ENCODE data around the gene SYT12. TPM values are rescaled to one million over a fixed set of nuclear protein-coding genes. Genes with fewer than 3 reads are reported as not detected.

SYT12 gene
- total and polyA plus RNA-seq, 2 donors (not counting 3 experiments of a cell fraction or from before 2014, with no cell fraction given): not detected

GRCh38 chr11:66987158-66987620 is 35.7 kb upstream of the SYT12 start:
- dilution Hi-C loops (cut with MboI; ENCODE audit: extremely low pct_ligation_motif_present, low sequenced_read_pairs): no loop called here
- H3K36me3 ChIP-seq (ENCODE audit: control insufficient read depth in 2 of 2, extremely low read depth in 1 of 2, insufficient read depth in 2 of 2, low read length in 2 of 2): no peaks in the 10 kb centered on the region
- POLR2A ChIA-PET: interaction anchor here (0.7 kb wide), 1 partner anchor 18 kb away, joined by 8 read pairs; no protein-coding TSS in a partner anchor
- CTCF ChIA-PET: interaction anchor here (0.8 to 1.2 kb wide), 3 partner anchors 11 to 94 kb away, joined by 3 to 4 read pairs (median 3); no protein-coding TSS in a partner anchor
- no peak for TF ChIP-seq POLR2A (IDR thresholded peaks at IDR 0.05; ENCODE audit: low read depth, low read length)
- TF ChIP-seq FOS (IDR thresholded peaks at IDR 0.05; ENCODE audit: borderline replicate concordance, insufficient read depth, low read length): no peak
- TF ChIP-seq JUN (IDR thresholded peaks at IDR 0.05; ENCODE audit: borderline replicate concordance, insufficient read depth, insufficient read length, low read depth): no peak
- TF ChIP-seq MYC (IDR thresholded peaks at IDR 0.05; ENCODE audit: low read depth, low read length): no peak
- intact Hi-C loops (cut with micrococcal nuclease): no loop called here
- FAIRE-seq: no peak
- no peak for DNase-seq (ENCODE audit: low read depth, low spot score)
- no peak overlapping the region for H2AFZ ChIP-seq (ENCODE audit: low read depth, low read length)
- no peak overlapping the region for H3K4me2 ChIP-seq (ENCODE audit: insufficient read depth, low read length)
- H3K27ac ChIP-seq (ENCODE audit: insufficient read depth, low read depth, low read length): no peak overlapping the region
- H3K27me3 ChIP-seq (ENCODE audit: control insufficient read depth in 2 of 2, insufficient read depth in 2 of 2, low read length in 2 of 2): no peaks in the 10 kb centered on the region
- H3K4me1 ChIP-seq (ENCODE audit: control insufficient read depth, extremely low read depth, insufficient read depth, low read length): peaks cover 5% of the 10 kb centered on the region
- no peaks in the 10 kb centered on the region for H3K9me1 ChIP-seq (replicated peaks; ENCODE audit: control insufficient read depth, extremely low read depth, insufficient read depth, low read length)
- no peaks in the 10 kb centered on the region for H4K20me1 ChIP-seq (replicated peaks; ENCODE audit: control insufficient read depth, extremely low read depth, insufficient read depth, low read length)
- no peak overlapping the region for H3K4me3 ChIP-seq (replicated peaks in 1 of 3; ENCODE audit: insufficient read depth in 1 of 3, low read depth in 1 of 3, low read length in 3 of 3)
- no peak overlapping the region for H3K9ac ChIP-seq (replicated peaks; ENCODE audit: extremely low read depth, insufficient read depth, low read length)
- no TSS peak for BruUV-seq (replicated peaks)
- no peaks in the 10 kb centered on the region for H3K9me3 ChIP-seq (replicated peaks; ENCODE audit: control insufficient read depth, insufficient read depth, low read length)
- H3K79me2 ChIP-seq (ENCODE audit: control insufficient read depth, insufficient read depth, low read length): no peaks in the 10 kb centered on the region

- no peaks in the 10 kb centered on the region for H3K36me3 ChIP-seq (ENCODE audit: control insufficient read depth in 2 of 2, extremely low read depth in 1 of 2, insufficient read depth in 2 of 2, low read length in 2 of 2)
- H3K27me3 ChIP-seq (ENCODE audit: control insufficient read depth in 2 of 2, insufficient read depth in 2 of 2, low read length in 2 of 2): no peaks in the 10 kb centered on the region
- dilution Hi-C loops (cut with MboI; ENCODE audit: extremely low pct_ligation_motif_present, low sequenced_read_pairs) (no loop called here), intact Hi-C loops (cut with micrococcal nuclease) (no loop called here)
- no peak for DNase-seq (ENCODE audit: low read depth, low spot score)
- no peak overlapping the region for H2AFZ ChIP-seq (ENCODE audit: low read depth, low read length)
- no peak for FAIRE-seq
- H3K9me1 ChIP-seq (replicated peaks; ENCODE audit: control insufficient read depth, extremely low read depth, insufficient read depth, low read length): no peaks in the 10 kb centered on the region
- POLR2A ChIA-PET: no interaction called here
- no peak overlapping the region for H3K27ac ChIP-seq (ENCODE audit: insufficient read depth, low read depth, low read length)
- peaks cover 3% of the 10 kb centered on the region for H3K4me1 ChIP-seq (ENCODE audit: control insufficient read depth, extremely low read depth, insufficient read depth, low read length)
- no peaks in the 10 kb centered on the region for H3K79me2 ChIP-seq (ENCODE audit: control insufficient read depth, insufficient read depth, low read length)
- no peak overlapping the region for H3K9ac ChIP-seq (replicated peaks; ENCODE audit: extremely low read depth, insufficient read depth, low read length)
- no peaks in the 10 kb centered on the region for H4K20me1 ChIP-seq (replicated peaks; ENCODE audit: control insufficient read depth, extremely low read depth, insufficient read depth, low read length)
- H3K4me2 ChIP-seq (ENCODE audit: insufficient read depth, low read length): no peak overlapping the region
- TF ChIP-seq MYC (IDR thresholded peaks at IDR 0.05; ENCODE audit: low read depth, low read length) (no peak), POLR2A (IDR thresholded peaks at IDR 0.05; ENCODE audit: low read depth, low read length) (no peak), FOS (IDR thresholded peaks at IDR 0.05; ENCODE audit: borderline replicate concordance, insufficient read depth, low read length) (no peak), MAX (IDR thresholded peaks at IDR 0.05; ENCODE audit: insufficient read depth, insufficient read length) (no peak), EZH2 (IDR thresholded peaks at IDR 0.05; ENCODE audit: borderline replicate concordance, low read depth, low read length, severe bottlenecking) (no peak), POLR2AphosphoS5 (IDR thresholded peaks at IDR 0.05; ENCODE audit: insufficient read depth, low read depth, low read length) (no peak), GATA2 (IDR thresholded peaks at IDR 0.05; ENCODE audit: insufficient read depth, insufficient read length, low read depth, low read length) (no peak), JUN (IDR thresholded peaks at IDR 0.05; ENCODE audit: borderline replicate concordance, insufficient read depth, insufficient read length, low read depth) (no peak), CTCF (IDR thresholded peaks at IDR 0.05; ENCODE audit: extremely low read depth in 1 of 2, insufficient read depth in 1 of 2, low read depth in 1 of 2, low read length in 2 of 2) (no peak)
- H3K9me3 ChIP-seq (replicated peaks; ENCODE audit: control insufficient read depth, insufficient read depth, low read length): no peaks in the 10 kb centered on the region
- no TSS peak for BruUV-seq (replicated peaks)
- CTCF ChIA-PET: interaction anchor here (0.8 to 1.6 kb wide), 4 partner anchors 12 to 93 kb away, joined by 3 to 4 read pairs (median 3); no protein-coding TSS in a partner anchor
- no peak overlapping the region for H3K4me3 ChIP-seq (replicated peaks in 1 of 3; ENCODE audit: insufficient read depth in 1 of 3, low read depth in 1 of 3, low read length in 3 of 3)
Observed at GRCh38 chr11:66987924-66988637, 34.9 kb upstream of the SYT12 start.
